Left colon (tissue), 2 donors: ENCODE results near the gene MBP. TPM values are rescaled to one million over a fixed set of nuclear protein-coding genes. Genes with fewer than 3 reads are reported as not detected.
A peak's percentile ranks its signal among the peaks of the same experiment; 100 is the strongest.
"Not testable (repeated sequence)": the region's sequence is repeated elsewhere in the genome, so short reads cannot be mapped to it uniquely, and the experiment has no call there.

Experiments used
- ATAC-seq: fragments of 200-7000 bp; cut with Tn5 transposase; one replicate; pipeline ENCODE4 v1.9.1; 2020; ENCODE audit warnings: mild to moderate bottlenecking, moderate library complexity
- DNase-seq, 2 donors: peaks; one replicate each; pipeline ENCODE4 v3.0.0-alpha.2; 2020
- intact Hi-C, 2 donors: fragments of 100-400 bp; cut with DNase I in 1 of 2; cut with micrococcal nuclease in 1 of 2; formaldehyde crosslinking; loops; one replicate each; pipeline versions ENCODE4 v1.11.2 to v1.14.0; 2022; cut with DNase I, micrococcal nuclease
- total RNA-seq, 2 donors: library from RNA; stranded (reverse); fragmentation: NEBNext Ultra II Directional; extraction: Animal tissue kit (Norgen Biotek cat#: 25700); gene quantifications; one replicate each; pipeline ENCODE4 v1.2.1, GENCODE V29; 2021
- donor health status: DM: no; HTN: no; CAD: no.
- donor health status: DM: yes; HTN: yes; CAD: no.

Gene MBP
- total RNA-seq, 2 donors from 2014 or later: 48.5 to 51.6 TPM

DNA sequence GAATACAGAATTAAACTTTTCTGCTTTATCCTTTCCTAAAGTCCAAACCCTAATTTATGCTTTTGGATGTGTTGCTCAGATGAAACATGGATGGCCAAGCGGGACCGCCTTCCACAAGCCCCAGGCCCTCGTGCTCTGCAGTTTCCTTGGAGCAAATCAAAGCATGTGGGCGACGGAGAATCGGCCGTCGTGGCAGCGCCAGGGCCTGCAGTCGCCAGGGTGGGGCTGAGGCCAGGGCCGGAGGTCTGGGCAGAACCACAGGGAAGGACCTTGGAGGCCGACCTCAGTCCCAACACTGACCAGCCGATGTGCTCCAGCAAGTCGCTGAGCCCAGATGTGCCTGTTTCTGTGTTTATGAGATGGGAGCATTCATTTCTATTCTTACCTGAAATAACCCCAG, 108.1 kb downstream of the MBP start:
- DNase-seq (no peak), ATAC-seq (no peak)
- intact Hi-C loops: no loop called here

DNA sequence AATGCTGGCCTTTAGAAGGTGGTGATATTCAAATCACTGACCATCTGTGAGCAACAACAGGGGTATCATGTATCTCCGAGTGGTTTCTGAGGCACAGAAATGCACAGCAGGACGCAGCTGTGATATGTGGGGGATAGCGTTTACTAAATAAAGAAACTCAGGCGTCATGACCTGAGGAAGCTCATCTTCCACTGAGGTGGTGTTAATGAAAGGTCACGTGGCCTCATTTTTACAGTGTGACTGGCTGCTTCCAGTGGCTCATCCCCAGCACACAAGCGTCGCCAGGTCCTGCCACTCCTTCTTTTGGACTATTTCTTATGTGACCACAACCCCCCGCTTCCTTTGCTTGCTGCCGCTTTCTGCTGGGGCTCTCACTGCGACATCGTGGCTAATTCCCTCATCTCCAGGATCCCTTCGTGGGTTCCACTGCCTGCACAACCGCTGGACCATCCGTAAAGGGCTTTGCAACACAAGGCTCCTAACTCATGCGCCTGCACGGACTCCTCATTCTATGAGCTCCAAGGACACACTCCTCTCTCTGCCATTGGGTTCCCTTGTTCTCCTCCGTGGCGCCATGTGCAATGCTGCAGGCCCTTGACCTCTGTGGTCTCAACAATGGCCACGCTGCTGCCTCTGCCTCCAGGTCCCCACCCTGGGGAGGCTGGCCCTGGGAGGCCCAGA, 109.3 kb downstream of the MBP start:
- intact Hi-C loops: no loop called here
- DNase-seq: no peak
- no peak for ATAC-seq

DNA sequence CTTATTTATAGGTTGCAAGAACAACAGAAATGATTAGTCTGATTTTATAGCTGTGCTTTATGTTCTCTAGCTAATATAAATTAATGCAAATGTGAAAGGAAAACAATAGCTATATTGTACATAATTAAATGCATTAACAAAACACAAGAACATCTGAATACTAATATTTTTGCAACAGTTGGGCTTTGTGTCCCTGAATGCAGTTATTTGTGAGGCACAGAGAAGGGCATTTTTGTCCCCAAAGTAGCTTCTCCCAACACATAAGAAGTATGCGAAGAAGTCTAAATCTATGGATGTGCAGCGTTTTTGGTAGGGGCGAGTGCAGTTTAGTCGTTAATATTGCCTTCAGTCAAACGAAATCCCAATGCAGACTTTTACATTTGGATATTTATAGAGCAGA, 110.0 kb downstream of the MBP start:
- ATAC-seq: no peak
- DNase-seq: no peak
- intact Hi-C loops: no loop called here

DNA sequence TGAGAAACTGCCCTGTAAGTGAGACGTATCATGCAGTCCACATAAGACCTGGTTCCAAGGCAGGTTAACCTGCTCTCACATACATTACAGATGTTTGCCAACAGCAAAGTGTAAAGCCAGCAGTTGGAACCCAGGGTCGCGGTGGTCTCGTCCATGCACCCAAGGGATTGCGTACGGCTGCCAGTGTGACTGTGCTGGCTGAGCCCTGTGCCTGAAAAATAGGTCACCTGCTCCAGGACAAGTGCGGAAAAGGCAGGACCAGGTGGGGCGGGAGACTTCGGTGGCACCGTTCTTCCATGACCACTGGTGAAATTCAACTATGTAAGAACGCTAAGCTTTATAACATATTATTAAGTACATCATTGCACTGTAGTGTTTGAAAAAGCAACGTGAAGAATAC, 110.5 kb downstream of the MBP start:
- no peak for ATAC-seq
- no peak for DNase-seq
- intact Hi-C loops: no loop called here

DNA sequence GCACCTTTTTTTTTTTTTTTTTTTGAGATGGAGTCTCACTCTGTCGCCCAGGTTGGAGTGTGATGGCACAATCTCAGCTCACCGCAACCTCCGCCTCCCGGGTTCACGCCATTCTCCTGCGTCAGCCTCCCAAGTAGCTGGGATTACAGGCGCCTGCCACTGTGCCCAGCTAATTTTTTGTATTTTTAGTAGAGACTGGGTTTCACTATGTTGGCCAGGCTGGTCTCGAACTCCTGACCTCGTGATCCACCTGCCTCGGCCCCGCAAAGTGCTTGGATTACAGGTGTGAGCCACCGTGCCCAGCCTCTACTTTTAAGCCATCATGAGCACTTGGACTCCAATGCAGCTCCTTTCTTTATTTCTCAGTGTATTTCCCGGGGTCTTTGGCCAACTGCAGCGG, 111.1 kb downstream of the MBP start:
- ATAC-seq, DNase-seq, intact Hi-C loops: not testable (repeated sequence)

DNA sequence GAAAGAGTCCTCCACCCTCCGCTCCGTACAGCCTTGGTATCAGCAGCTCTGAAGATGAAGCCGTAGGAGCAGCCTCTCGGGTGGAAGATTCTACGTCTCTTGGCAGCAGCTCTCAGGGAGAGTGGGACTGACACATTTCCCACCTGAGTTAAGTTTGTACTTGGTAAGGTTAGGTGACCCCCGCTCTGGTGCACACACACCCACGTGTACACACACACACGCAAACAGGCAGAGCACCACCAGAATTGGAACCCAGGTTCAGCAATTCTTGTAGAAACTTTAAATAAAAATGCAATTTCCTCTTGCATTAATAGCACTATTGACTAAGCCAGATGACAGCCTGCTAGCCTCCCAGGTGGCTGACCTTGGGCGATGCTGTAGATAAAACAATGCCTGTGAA, 111.5 kb downstream of the MBP start:
- DNase-seq (no peak), ATAC-seq (no peak)
- intact Hi-C loops: no loop called here

DNA sequence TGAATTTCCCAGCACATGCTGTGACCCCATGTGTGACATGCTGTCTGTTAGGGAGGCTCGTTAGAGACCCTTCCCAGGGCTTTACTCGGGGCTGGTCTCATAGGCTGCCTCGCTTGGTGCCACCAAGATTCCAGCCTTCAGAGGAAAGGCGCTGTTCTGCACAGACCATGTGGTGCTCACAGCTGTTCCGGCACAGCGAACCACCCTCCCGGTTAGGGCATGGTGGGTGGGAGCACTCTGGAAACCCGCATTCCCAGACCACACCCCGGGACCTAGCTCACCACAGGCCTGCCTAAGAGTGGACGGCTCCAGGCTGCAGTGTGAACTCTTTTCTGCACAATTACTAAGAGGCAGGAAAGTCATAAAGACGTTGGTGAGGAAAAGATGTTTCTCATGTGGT, 112.0 kb downstream of the MBP start:
- no peak for DNase-seq
- intact Hi-C loops: no loop called here
- no peak for ATAC-seq

DNA sequence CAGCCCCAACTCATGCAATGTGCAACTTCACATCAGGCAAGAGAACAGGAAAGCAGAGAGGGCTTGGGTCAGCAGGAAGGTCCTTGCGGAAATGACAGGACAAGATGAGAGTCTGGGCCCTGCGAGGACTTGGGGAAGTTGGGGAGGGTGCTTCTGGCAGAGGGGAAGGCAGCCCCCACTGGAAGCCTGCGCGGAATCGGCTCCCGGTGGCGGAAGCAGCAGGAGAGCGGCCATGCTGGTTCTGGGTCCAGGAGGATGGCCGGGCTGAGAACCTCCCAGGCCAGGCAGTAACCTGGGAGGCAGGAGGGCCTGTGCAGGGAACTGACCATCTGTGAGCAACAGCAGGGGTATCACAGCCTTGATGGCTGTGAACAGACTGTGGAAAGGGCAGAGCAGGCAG, 112.9 kb downstream of the MBP start:
- intact Hi-C loops: no loop called here
- no peak for DNase-seq
- no peak for ATAC-seq

DNA sequence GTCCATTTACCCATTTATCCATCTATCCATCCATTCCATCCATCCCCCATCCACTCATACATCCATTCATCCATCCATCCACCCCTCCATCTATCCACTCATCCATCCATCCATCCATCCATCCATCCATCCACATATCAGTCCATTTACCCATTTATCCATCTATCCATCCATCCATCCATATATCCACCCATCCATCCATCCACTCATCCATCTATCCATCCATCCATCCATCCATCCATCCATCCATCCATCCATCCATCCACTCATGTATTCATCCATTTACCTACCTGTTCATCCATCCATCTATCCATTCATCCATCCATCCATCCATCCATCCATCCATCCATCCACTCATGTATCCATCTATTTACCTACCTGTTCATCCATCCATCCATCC, 113.9 kb downstream of the MBP start:
- ATAC-seq, intact Hi-C loops, DNase-seq: not testable (repeated sequence)

DNA sequence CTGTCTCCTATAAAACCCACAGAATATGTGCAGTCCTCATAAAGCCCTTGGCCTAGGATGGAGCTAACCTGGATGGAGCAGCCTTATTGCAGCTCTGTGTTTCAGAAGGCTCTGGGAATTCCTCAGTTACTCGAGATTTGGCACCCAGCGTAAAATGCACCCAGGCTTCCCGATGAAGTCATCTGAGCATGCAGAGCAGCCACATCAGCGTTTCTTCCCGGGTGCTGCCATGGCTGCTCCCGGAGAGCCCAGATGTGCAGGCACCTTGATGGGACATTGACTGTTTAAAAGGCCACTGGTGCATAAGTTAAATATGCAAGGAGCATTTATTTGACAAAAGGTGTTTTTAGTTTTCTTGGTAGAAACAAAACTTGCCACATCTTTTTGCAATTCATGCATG, 115.2 kb downstream of the MBP start:
- DNase-seq (no peak), ATAC-seq (no peak)
- intact Hi-C loops: no loop called here

DNA sequence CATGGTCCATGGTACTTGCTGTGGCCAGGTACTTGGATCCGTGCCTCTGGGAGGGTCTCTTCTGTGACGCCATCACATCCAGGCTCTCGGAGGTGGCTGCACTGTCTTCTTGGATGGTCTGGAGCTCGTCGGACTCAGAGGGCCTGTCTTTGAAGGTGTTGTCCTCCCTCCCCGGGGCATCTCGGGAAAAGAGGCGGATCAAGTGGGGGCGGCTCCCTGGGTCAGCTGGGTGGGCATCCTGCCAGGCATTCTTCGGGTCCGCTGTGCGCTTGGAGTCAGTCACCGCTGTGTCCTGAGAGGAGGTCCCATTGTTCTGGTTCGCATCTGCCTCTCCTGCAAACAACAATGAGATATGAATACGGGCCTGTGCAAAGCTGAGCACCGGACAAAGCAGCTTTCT, 115.6 kb downstream of the MBP start:
- DNase-seq: no peak
- no peak for ATAC-seq
- intact Hi-C loops: no loop called here

DNA sequence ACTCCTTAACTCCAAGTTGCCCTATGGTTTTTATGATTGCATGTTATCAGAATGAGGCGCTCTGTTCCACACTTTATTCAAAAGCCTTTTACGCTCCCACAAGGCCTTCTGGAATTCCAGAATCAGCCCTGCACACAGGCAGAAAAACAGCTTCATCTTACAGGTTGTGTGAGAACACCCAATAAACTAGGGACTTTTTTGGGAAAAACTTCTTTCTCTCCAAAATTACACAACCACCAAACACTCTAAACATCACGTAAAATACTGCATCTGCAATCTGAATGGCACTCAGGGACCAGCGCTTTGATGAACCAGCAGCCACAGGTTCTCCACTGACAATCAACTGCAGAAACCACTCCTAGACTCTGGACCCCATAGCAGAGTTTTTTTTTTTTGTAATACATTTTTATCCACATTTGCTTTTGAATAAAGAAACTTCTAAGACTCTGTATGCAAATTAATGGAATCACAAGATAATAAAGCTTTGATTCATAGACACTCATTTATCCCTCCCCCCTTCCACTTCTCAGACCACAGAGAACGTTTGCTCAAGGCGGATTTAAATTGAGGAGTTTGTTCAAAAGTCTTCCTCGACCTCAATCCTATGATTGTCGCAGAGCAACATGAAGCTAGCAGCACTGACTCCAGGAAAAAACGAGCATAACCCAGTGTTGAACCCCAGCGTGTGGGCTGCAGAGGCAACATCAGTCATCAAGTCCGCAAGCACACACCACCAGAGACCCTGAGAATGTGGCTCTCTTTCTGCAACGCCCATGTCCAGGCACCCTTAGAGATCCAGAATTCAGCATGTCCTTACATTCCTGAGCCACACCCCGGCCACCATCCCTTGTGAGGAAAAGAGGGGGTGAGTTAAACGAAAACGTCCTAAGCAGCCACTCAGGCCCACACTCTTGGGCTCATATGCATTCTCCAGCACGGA, 116.5 kb downstream of the MBP start:
- ATAC-seq (no peak), DNase-seq (no peak)
- intact Hi-C loops: no loop called here

DNA sequence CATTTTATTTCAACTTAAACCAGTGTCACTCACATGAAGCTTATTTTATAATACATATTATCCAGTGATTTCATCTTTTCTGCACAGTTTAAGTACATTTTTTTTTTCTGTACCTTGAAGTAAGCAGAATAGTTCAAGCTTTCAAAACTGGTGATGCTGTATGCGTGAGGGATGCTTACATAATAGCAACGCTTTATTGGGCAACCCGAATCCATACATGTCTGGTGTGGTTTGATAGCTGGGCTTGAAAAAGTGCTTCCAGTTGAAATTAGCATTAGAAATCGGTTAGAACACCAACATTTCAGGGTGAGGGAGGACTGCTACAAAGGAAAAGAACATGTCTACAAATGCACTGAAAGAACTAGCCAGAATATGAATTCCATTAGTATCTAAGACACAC, 117.4 kb downstream of the MBP start:
- ATAC-seq (no peak), DNase-seq (no peak)
- intact Hi-C loops: no loop called here

DNA sequence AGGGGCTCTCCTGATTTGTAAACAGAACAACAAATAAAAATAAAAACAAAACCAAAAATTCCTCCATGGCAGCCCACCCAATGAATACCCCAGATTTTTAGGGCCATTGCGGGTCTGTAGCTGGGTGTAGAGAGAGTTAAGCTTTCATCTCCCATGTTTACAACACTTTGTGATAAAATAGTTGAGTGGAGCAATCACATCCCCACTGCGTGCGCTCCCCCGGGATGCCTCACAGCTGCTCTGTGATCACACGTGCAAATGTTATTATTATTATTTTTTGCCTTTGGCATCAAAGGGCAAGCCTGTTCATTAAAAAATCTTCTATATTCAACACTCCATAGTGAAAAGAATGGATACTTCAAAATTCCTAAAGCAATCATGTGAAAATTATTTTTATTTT, 118.0 kb downstream of the MBP start:
- no peak for ATAC-seq
- intact Hi-C loops: no loop called here
- DNase-seq: no peak

DNA sequence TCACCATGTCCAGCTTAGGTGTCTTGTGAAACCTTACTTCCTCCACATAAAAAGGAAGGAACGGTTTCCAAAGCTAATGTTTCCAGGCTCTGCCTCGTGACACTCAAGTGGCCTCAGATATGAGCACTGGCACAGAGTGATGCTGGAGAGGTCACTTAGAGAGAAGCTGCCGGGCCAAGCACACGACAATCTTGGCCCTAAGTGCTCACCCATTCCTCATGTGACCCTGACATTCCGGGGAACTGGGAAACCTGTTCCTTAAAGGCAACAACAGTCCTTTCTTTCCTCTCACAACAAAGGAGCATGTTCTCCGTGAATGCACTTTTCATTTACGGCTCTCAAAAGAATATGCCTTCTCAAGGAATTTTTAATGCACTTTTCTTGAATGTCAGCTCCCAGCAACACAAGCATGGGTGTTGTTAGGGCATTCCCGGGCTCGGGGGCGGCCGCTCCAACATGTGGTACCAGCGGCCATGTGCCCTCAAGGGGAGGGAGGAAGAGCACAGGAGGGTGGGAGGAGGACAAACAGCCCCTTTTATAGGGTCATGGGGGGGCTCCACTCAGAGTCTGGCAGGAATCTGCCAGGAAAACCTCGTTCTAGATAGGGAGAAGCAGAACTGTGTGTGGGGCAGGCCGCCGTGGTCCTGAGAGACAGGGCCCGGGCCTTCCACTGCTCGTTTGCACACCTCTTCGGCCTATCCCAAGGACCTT, 118.6 kb downstream of the MBP start:
- intact Hi-C loops: no loop called here
- ATAC-seq (no peak), DNase-seq (peak in 1 of 2 donors; percentile 51)

DNA sequence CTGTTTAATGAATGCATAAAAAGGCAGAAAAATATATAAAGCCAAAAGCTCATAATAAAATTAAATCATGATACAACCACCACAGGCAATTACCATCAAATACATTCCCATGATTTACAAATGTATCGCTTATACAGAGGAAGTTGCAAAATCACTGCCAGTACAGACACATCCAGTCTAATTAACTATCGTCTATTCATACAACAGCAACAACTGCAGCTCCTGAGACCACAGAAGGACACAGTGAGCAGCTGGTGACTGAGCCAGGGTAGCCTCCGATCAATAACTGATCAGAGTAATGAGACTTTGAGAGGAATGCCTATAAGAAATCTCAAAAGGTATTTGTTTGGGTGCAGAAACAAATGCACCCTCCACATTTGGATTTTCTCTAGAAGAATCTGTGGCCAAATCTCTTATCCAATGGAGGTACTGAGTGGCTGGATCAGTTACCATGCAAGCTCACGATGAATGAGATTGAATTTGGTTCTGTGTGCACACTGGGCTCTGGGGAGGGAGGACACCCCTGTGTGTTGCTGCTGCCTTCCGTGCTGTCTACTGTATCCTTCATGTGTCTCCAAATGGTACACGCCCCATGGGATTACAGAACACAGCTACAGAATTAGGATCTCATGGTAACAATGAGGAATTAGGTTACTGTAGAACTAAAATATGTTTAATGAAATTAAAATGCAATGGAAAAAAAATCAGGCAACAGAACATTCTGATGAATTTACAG, 119.6 kb downstream of the MBP start:
- DNase-seq (no peak), ATAC-seq (no peak)
- intact Hi-C loops: no loop called here

DNA sequence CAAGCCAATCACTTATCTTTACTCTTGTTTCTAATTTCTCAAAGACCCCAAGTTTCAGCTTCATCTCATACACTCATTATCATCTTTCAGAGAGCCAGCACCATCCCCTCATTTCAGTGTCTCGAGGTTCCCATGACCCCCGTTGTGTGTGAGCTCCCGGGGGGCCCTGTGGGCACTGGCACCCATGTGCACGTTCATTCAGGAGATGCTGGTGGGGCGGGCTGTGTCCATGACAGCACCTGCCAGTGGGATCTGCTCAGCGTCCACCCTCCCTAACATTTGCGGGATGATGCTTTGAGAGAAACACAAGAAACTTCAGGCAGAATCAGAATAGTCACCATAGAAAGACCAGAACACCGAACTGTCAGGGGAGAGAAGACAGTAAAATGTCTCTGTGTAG, 120.5 kb downstream of the MBP start:
- ATAC-seq (no peak), DNase-seq (no peak)
- intact Hi-C loops: no loop called here

DNA sequence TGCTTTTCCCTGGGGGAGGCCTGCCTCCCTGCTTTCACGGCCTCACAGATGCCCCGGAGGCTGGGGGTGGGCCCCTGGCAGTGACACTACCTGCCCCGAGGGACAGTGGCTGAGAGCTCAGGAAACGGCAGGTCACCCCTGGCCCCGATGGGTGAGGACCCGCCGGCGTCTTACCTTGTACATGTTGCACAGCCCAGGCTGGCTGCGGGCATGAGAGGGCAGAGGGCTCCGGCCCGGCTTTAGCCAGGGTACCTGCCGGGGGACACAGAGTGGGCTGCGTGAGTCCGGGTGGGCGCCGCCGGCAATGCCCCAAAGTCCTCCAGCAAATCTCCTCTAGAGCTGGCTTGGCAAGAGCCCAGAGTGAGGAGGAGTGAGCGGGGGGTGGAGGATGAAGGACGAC, 122.9 kb downstream of the MBP start:
- intact Hi-C loops: loop anchor here in 1 of 2 donors (10.0 kb wide), 1 partner anchor 205 kb away; no protein-coding TSS in a partner anchor
- ATAC-seq: no peak
- DNase-seq: no peak
